ENCODE data around the gene DDX5. TPM values are rescaled to one million over a fixed set of nuclear protein-coding genes. Genes with fewer than 3 reads are reported as not detected.
A peak's percentile ranks its signal among the peaks of the same experiment; 100 is the strongest.

Gene DDX5
- total RNA-seq, 1 experiment from 2014 or later, result 832 TPM

- H3K27me3 Mint-ChIP-seq (ENCODE audit: insufficient read depth, unreplicated experiment), result no peaks in the 10 kb centered on the region
- POLR2A ChIA-PET, result interaction anchor here (0.6 to 6.5 kb wide), 57 partner anchors 9 to 883 kb away, joined by 3 to 225 read pairs (median 4); partner anchors contain the start of genes MILR1, PECAM1, POLG2 and SMURF2
- DNase-seq (ENCODE audit: unreplicated experiment), result peak; percentile 87
- H3K4me1 Mint-ChIP-seq (ENCODE audit: insufficient read depth, unreplicated experiment), result peaks cover 43% of the 10 kb centered on the region
- peak overlapping the region; percentile 100 for H3K27ac Mint-ChIP-seq (ENCODE audit: low read depth, unreplicated experiment)
- intact Hi-C loops (cut with micrococcal nuclease), result loop anchor here (1.0 to 2.0 kb wide), 2 partner anchors 8 to 143 kb away; partner anchors contain the start of gene POLG2
- peak overlapping the region; percentile 99 for H3K4me3 Mint-ChIP-seq (ENCODE audit: unreplicated experiment)
- H3K9me3 Mint-ChIP-seq (ENCODE audit: unreplicated experiment), result no peaks in the 10 kb centered on the region
- CTCF ChIA-PET, result interaction anchor here (0.6 to 1.2 kb wide), 3 partner anchors 84 to 231 kb away, joined by 3 to 4 read pairs (median 3); no protein-coding TSS in a partner anchor
- BruUV-seq (replicated peaks), result TSS peak; percentile 26
- no peak for TF ChIP-seq CTCF (IDR thresholded peaks at IDR 0.05; ENCODE audit: unreplicated experiment)
- H3K36me3 Mint-ChIP-seq (ENCODE audit: insufficient read depth, unreplicated experiment), result peaks cover 76% of the 10 kb centered on the region
Observed at GRCh38 chr17:64505340-64506200, 519 bp downstream of the DDX5 start.

- peaks cover 51% of the 10 kb centered on the region for H3K4me1 Mint-ChIP-seq (ENCODE audit: insufficient read depth, unreplicated experiment)
- peaks cover 76% of the 10 kb centered on the region for H3K36me3 Mint-ChIP-seq (ENCODE audit: insufficient read depth, unreplicated experiment)
- POLR2A ChIA-PET, result interaction anchor here (0.6 to 6.5 kb wide), 43 partner anchors 8 to 882 kb away, joined by 3 to 225 read pairs (median 4); partner anchors contain the start of genes MILR1, PECAM1, POLG2 and SMURF2
- CTCF ChIA-PET, result interaction anchor here (0.6 to 0.8 kb wide), 3 partner anchors 85 to 232 kb away, joined by 3 to 4 read pairs (median 3); no protein-coding TSS in a partner anchor
- peak overlapping the region; percentile 99 for H3K4me3 Mint-ChIP-seq (ENCODE audit: unreplicated experiment)
- no peaks in the 10 kb centered on the region for H3K9me3 Mint-ChIP-seq (ENCODE audit: unreplicated experiment)
- no TSS peak for BruUV-seq (replicated peaks)
- H3K27ac Mint-ChIP-seq (ENCODE audit: low read depth, unreplicated experiment), result peak overlapping the region; percentile 100
- no peak for DNase-seq (ENCODE audit: unreplicated experiment)
- intact Hi-C loops (cut with micrococcal nuclease), result loop anchor here (1.0 kb wide), 1 partner anchor 8 kb away; the partner anchor contains the start of gene POLG2
- no peak for TF ChIP-seq CTCF (IDR thresholded peaks at IDR 0.05; ENCODE audit: unreplicated experiment)
- H3K27me3 Mint-ChIP-seq (ENCODE audit: insufficient read depth, unreplicated experiment), result no peaks in the 10 kb centered on the region
Observed at GRCh38 chr17:64504769-64505339, 1.2 kb downstream of the DDX5 start.

- H3K27me3 Mint-ChIP-seq (ENCODE audit: insufficient read depth, unreplicated experiment), result no peaks in the 10 kb centered on the region
- intact Hi-C loops (cut with micrococcal nuclease), result no loop called here
- TF ChIP-seq CTCF (IDR thresholded peaks at IDR 0.05; ENCODE audit: unreplicated experiment), result no peak
Observed at GRCh38 chr17:64503821-64504768, 2.0 kb downstream of the DDX5 start.

More at GRCh38 chr17:64503821-64504768, 2.0 kb downstream of the DDX5 start:
- H3K36me3 Mint-ChIP-seq (ENCODE audit: insufficient read depth, unreplicated experiment), result peaks cover 81% of the 10 kb centered on the region
- peak overlapping the region; percentile 99 for H3K4me3 Mint-ChIP-seq (ENCODE audit: unreplicated experiment)
- peaks cover 51% of the 10 kb centered on the region for H3K4me1 Mint-ChIP-seq (ENCODE audit: insufficient read depth, unreplicated experiment)
- CTCF ChIA-PET, result interaction anchor here (0.6 to 0.8 kb wide), 3 partner anchors 84 to 438 kb away, joined by 3 to 4 read pairs (median 3); no protein-coding TSS in a partner anchor
- DNase-seq (ENCODE audit: unreplicated experiment), result no peak
- BruUV-seq (replicated peaks), result no TSS peak
- H3K27ac Mint-ChIP-seq (ENCODE audit: low read depth, unreplicated experiment), result peak overlapping the region; percentile 100
- POLR2A ChIA-PET, result interaction anchor here (0.6 to 6.5 kb wide), 15 partner anchors 8 to 729 kb away, joined by 3 to 225 read pairs (median 5); partner anchors contain the start of genes POLG2 and SMURF2
- H3K9me3 Mint-ChIP-seq (ENCODE audit: unreplicated experiment), result no peaks in the 10 kb centered on the region

All from MCF 10A (cell line).